B cell (primary cell): ENCODE results near the gene LYRM9.

Source experiments
- CTCF ChIP-seq: fragments of 200-600 bp; IDR thresholded peaks from one replicate; pipeline ENCODE4 v1.8.0; 2022; ENCODE audit warnings: antibody characterized with exemption, mild to moderate bottlenecking
- EZH2 ChIP-seq: IDR thresholded peaks from 2 replicates; pipeline ENCODE4 v1.6.1; 2012; ENCODE audit warnings: borderline replicate concordance, low read depth, mild to moderate bottlenecking, moderate library complexity, low read length; ENCODE audit not compliant: insufficient read depth, poor library complexity, severe bottlenecking

- TF ChIP-seq EZH2 = no peak
- no peak for TF ChIP-seq CTCF
Observed at GRCh38 chr17:27878776-27879562, 14.2 kb downstream of the LYRM9 start.
